GM12864 (cell line): Measurements from ENCODE around the gene LOC101059915.
A peak's percentile ranks its signal among the peaks of the same experiment; 100 is the strongest.

Experiments
- DNase-seq: peaks from one replicate; pipeline ENCODE4 v3.0.0-alpha.2; 2011; ENCODE audit warnings: low read depth
- H3K4me3 ChIP-seq: 2 replicates; pipeline ENCODE4 v1.5.1; 2011; ENCODE audit warnings: mild to moderate bottlenecking, low read depth, low read length, control low read depth
- CTCF ChIP-seq: IDR thresholded peaks from 2 replicates; pipeline ENCODE4 v1.5.1; 2011; ENCODE audit warnings: low read depth, mild to moderate bottlenecking, moderate library complexity, low read length, control low read depth, inconsistent platforms; ENCODE audit errors: missing control alignments

The LOC101059915 gene

DNA sequence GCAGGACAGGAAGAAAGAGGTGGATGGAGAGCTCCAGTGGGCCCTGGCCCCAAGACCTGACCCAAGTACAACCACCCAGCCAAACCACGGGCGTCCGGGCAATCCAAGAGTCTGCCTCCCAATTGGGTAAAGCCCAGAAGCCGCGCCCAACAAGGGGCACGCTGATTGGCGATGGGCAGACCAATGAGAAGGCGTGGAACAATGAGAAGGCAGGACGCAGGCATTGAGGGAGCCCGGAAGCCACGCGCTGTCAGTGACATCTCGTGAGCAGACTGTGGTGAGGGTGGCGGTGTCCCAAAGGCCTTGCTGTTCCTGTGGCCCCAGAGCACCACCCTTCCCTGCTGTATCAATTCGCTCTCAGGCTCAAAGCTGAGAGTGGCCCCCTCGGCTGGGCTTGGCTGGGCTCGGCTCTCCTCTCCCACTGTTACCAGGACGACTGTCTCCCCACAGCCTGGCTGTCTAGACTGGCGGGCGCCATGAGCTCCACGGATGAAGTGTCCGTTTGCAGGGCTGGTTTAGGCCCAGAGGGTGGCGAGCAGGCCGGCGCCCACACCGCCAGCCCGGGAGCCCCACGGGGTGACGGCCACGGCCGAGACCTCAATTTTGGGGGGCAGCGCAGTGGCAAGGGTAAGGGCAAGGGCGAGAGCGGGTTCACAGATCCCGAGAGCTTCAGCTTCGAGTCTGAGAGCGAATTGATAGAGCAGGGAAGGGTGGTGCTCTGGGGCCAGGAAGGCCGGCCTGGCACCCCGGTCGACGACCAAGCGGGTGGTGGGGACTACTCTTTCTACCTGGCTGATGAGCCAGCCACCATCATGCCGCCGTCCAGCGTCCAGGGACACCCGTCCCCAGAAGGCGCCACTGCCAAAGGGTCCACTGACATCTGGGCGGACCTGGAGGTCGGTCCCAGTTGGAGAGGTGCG lies at the start of gene LOC101059915:
LOC101059915 (plus strand) TSS at position 219 of the 920 bp plus-strand sequence.
- DNase-seq = no peak
- no peak for TF ChIP-seq CTCF
- H3K4me3 ChIP-seq = no peak within 1 kb of the TSS

DNA sequence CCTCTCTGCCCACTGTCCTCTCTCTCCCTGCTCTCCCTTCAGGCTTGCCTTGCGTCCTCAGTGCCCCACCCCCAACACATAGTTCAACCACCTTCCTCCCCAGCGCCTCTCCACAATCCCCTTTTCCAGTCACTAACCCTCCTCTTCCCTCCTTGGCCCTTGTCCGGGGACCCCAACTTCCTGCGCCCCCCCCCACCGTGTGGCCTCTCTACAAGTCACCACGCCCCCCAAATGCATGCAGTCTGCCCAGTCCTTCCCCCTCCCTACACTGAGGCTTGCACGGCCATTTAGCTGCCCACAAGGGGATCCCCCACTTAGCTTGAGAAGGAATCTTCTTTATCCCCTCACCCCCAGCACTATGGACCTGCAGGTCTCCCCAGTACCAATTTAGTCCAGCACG lies 49.6 kb upstream of the LOC101059915 start:
- TF ChIP-seq CTCF = no peak
- peak overlapping the region; percentile 42 for H3K4me3 ChIP-seq
- DNase-seq = no peak

DNA sequence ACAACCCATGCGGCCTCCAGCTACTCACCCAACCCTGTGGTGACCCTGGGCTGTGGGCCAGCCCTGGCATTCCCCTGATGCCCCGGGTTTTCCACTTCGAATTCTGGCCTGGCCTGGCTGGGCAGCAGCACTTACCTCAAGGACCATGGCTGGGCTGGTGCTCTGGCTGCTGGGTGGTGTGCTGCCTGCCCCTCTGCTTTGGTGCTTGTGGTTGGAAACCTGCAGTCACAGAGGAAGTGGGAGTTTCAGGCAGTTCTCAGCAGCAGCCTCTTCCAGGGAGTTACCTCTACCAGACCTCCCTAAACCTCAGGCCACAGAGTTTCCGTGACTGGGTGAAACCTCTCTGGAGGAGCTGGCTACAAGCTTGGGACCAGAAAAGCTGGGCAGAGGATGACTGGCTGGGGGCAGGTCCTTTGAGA lies 49.0 kb upstream of the LOC101059915 start, which contains the start of gene CXCR3:
CXCR3 (minus strand) TSS at position 209 of the 419 bp plus-strand sequence; CDS start at position 147, 62 bp downstream.
- H3K4me3 ChIP-seq = peak within 1 kb of the TSS; percentile 42
- TF ChIP-seq CTCF = no peak
- no peak for DNase-seq

- TF ChIP-seq CTCF = no peak
- no peak overlapping the region; the same call in 1 of the 2 replicates for H3K4me3 ChIP-seq
Measured at GRCh38 chrX:71618787-71619186, 48.6 kb upstream of the LOC101059915 start.

GRCh38 chrX:71619193-71619592 lies 48.2 kb upstream of the LOC101059915 start:
- no peak for DNase-seq
- TF ChIP-seq CTCF = no peak
- no peak overlapping the region for H3K4me3 ChIP-seq

More at GRCh38 chrX:71618787-71619186, 48.6 kb upstream of the LOC101059915 start:
- no peak for DNase-seq

- no peak for TF ChIP-seq CTCF
- no peak overlapping the region for H3K4me3 ChIP-seq
- DNase-seq = no peak
Measured at GRCh38 chrX:71619986-71620385, 47.4 kb upstream of the LOC101059915 start.
